ENCODE results near the gene GMNN.

DNA sequence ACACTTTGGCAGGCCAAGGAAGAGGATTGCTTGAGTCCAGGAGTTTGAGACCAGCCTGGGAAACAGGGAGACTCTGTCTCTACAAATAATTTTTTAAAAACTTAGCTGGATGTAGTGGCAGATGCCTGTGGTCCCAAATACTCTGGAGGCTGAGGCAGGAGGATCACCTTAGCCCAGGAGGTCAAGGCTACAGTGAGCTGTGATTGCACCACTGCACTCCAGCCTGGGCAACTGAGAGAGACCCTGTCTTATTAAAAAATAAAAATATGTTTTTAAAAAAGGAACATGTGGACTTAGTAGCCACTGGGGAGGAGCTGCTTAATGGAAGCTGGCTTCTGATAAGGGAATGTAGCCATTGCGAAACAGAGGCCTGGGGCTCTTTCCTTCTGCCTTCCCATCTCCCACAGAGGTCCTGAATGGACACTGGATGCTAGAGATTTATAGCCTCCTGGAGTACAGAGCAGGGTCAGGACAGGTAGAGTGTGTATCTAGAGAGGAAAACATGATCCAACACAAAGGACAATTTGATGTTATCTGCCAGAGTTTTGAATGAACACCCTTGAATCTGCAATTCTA, 21.7 kb upstream of the GMNN start:
- TF ChIP-seq, protein P1, sequence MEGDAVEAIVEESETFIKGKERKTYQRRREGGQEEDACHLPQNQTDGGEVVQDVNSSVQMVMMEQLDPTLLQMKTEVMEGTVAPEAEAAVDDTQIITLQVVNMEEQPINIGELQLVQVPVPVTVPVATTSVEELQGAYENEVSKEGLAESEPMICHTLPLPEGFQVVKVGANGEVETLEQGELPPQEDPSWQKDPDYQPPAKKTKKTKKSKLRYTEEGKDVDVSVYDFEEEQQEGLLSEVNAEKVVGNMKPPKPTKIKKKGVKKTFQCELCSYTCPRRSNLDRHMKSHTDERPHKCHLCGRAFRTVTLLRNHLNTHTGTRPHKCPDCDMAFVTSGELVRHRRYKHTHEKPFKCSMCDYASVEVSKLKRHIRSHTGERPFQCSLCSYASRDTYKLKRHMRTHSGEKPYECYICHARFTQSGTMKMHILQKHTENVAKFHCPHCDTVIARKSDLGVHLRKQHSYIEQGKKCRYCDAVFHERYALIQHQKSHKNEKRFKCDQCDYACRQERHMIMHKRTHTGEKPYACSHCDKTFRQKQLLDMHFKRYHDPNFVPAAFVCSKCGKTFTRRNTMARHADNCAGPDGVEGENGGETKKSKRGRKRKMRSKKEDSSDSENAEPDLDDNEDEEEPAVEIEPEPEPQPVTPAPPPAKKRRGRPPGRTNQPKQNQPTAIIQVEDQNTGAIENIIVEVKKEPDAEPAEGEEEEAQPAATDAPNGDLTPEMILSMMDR (IDR thresholded peaks at IDR 0.05) = no peak
- no peak for TF ChIP-seq CREB1 (CRISPR knock-in tag; IDR thresholded peaks at IDR 0.05)
- TF ChIP-seq NR2C2 (CRISPR knock-in tag; IDR thresholded peaks at IDR 0.05) = no peak
- TF ChIP-seq ZNF317 (CRISPR knock-in tag; IDR thresholded peaks at IDR 0.05; ENCODE audit: borderline replicate concordance, low read depth) = no peak
